Immature natural killer cell (primary cell): ENCODE measurements around the gene CFAP299. TPM values are rescaled to one million over a fixed set of nuclear protein-coding genes. Genes with fewer than 3 reads are reported as not detected.
"Not testable (repeated sequence)": the region's sequence is repeated elsewhere in the genome, so short reads cannot be mapped to it uniquely, and the experiment has no call there.

Experiments used
- DNase-seq, 3 donors: peaks; one replicate each; pipeline ENCODE4 v3.0.0; 2022; ENCODE audit warnings: mixed read lengths in 1 of 3
- H3K27ac Mint-ChIP-seq, 6 donors: one replicate each; pipeline ENCODE4 v1.8.0; 2020; ENCODE audit warnings: mixed read lengths in 6 of 6, mild to moderate bottlenecking in 5 of 6, inconsistent platforms in 4 of 6, moderate library complexity in 3 of 6
- H3K27me3 Mint-ChIP-seq, 3 donors: one replicate each; pipeline ENCODE4 v1.8.0; 2020 to 2021; ENCODE audit warnings: low read depth in 3 of 3, mild to moderate bottlenecking in 3 of 3, mixed read lengths in 3 of 3, moderate library complexity in 3 of 3, inconsistent platforms in 1 of 3
- H3K36me3 Mint-ChIP-seq, 3 donors: one replicate each; pipeline ENCODE4 v1.8.0; 2020; ENCODE audit warnings: mixed read lengths in 3 of 3, inconsistent platforms in 2 of 3, mild to moderate bottlenecking in 2 of 3
- H3K4me1 Mint-ChIP-seq, 2 donors: one replicate each; pipeline ENCODE4 v1.8.0; 2020; ENCODE audit warnings: inconsistent platforms in 2 of 2, mild to moderate bottlenecking in 2 of 2, mixed read lengths in 2 of 2, moderate library complexity in 1 of 2
- H3K4me3 Mint-ChIP-seq, 5 donors: one replicate each; pipeline ENCODE4 v1.8.0; 2020; ENCODE audit warnings: mild to moderate bottlenecking in 5 of 5, mixed read lengths in 5 of 5, inconsistent platforms in 3 of 5, moderate library complexity in 3 of 5
- H3K9me3 Mint-ChIP-seq, 6 donors: one replicate each; pipeline ENCODE4 v1.8.0; 2020; ENCODE audit warnings: mild to moderate bottlenecking in 6 of 6, mixed read lengths in 6 of 6, inconsistent platforms in 4 of 6, moderate library complexity in 3 of 6
- polyA plus RNA-seq, 3 donors: library from polyadenylated mRNA; unstranded; fragments of 300-500 nt; fragmentation: Illumina TruSeq; gene quantifications; one replicate each; pipeline ENCODE4 v1.2.3, GENCODE V29; 2021

The CFAP299 gene
- polyA plus RNA-seq, 3 donors from 2014 or later = 0.72 TPM; not detected in 2

DNA sequence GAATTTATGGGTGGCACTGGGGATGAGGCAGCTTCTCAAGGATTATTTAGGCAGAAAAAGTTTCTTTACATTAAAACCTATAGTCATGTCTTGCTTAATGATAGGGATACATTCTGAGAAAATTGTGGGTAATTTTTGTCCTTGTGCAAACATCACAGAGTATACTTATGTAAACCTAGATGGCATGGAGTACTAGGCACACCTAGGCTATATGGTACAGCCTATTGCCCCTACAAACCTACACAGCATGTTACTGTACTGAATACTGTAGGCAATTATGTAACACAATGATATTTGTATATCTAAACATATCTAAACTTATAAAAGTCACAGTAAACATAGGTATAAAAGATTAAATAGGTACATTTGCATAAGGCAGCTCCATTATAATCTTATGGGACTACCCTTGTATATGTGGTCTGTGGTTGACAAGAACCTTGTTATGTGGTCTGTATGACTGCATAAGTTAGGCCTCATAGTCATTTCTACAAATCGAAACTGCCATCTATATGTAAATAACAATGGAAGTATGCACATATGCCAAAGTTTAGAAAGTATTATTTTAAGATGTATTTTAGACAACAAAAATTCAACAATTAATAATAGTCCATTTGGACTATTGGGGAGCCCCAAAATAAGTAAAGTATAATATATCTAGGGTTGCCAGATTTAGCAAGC lies 87.3 kb downstream of the CFAP299 start:
- H3K4me3 Mint-ChIP-seq = peak overlapping the region in 3 of 5 donors; percentile 6 to 46 (median 42)
- peak; percentile 55 to 66 (median 61) for DNase-seq
- H3K4me1 Mint-ChIP-seq = peaks cover 26 to 67% of the 10 kb centered on the region in 2 donors
- no peaks in the 10 kb centered on the region for H3K36me3 Mint-ChIP-seq
- H3K27me3 Mint-ChIP-seq = peaks cover 0 to 1% (median 0%) of the 10 kb centered on the region in 3 donors
- peak overlapping the region in 5 of 6 donors; percentile 55 to 89 (median 71) for H3K27ac Mint-ChIP-seq
- H3K9me3 Mint-ChIP-seq = no peaks in the 10 kb centered on the region

DNA sequence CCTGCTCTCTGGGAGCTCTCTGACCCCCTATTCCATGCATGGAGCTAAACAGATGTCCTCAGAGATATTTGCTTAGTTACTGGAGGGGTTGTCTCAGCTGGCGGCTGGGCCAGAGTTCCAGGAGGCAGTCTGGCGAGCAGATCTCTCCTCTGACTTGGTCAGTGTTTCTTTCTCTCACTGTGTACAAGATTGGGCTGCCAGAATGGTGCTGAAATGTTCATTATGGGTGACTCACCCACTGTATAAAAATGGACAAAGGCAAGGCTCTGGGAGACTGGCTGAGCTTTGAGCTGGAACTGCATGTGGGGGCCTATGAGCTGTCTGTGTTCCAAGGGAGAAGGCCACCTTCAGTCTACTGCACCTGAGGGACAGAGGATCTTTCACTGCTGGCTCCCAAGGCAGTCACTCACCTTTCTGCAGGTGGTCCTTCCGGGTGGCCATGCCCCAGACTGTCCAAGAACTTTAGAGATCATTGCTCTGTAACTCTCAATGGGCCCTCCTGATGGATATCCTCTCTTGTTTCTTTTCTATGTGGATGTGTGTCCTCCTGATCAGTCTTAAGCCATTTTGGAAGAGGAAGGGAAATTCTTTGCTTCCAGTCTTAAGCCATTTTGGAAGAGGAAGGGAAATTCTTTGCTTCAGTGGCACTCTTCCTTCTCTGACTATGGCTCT lies 88.2 kb downstream of the CFAP299 start:
- Mint-ChIP-seq H3K4me1 (peaks cover 26 to 67% of the 10 kb centered on the region in 2 donors), H3K36me3 (no peaks in the 10 kb centered on the region), H3K9me3 (no peaks in the 10 kb centered on the region), H3K4me3 (peak overlapping the region in 4 of 5 donors; percentile 18 to 67 (median 47)), H3K27ac (peak overlapping the region; percentile 55 to 89 (median 69)), H3K27me3 (peaks cover 0 to under 1% (median 0%) of the 10 kb centered on the region in 3 donors)
- no peak for DNase-seq

GRCh38 chr4:80424225-80424581 lies 88.7 kb downstream of the CFAP299 start:
- peaks cover 26 to 67% of the 10 kb centered on the region in 2 donors for H3K4me1 Mint-ChIP-seq
- peak overlapping the region in 5 of 6 donors; percentile 55 to 89 (median 71) for H3K27ac Mint-ChIP-seq
- H3K4me3 Mint-ChIP-seq = peak overlapping the region in 3 of 5 donors; percentile 31 to 67 (median 48)
- no peaks in the 10 kb centered on the region for H3K27me3 Mint-ChIP-seq
- no peaks in the 10 kb centered on the region for H3K9me3 Mint-ChIP-seq
- DNase-seq = no peak
- no peaks in the 10 kb centered on the region for H3K36me3 Mint-ChIP-seq

DNA sequence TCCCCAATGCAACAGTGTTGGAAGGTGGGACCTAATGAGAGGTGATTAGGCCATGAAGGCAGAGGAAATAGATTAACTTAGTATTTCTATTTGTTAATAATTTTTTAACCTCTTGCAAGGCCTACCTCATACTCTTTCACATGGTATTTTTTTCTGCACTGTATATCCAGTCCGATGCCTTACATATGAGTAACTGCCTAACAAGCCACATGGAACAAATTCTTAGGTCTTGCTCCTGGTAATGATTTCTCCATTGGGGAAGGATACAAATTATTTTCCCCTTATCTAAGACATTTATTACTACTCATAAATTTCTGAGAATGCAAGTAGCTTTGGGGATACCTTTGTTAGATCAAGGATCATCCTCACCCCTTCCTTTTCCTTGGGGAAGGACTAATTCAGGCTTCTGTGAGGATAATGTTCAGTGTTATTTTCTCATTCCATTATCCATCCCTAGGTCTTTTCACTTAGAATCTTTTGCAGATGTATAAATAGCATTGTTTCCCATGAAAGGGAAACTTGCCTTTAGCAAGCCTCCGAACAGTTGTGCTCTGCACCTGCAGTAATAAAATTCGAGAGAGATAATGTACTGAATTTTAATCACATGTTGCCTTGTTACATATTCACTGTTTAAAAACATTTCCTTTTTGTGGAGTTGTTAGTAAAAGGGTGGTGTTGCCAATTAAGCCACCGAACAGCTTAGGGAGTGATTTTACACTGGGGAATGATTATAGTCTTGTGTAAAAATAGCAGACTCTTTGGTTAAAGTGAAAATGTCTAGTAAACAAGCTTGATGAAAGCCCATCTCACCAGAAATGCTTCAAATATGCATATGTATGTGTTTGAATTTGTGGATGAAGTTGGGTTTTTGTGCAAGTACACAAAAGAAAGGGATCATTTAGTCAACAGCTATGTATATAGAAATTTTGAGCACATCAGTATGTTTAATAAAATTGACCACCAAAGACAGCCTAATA lies 89.9 kb downstream of the CFAP299 start:
- peaks cover 25 to 59% of the 10 kb centered on the region in 2 donors for H3K4me1 Mint-ChIP-seq
- no peaks in the 10 kb centered on the region for H3K27me3 Mint-ChIP-seq
- peak overlapping the region; percentile 71 to 93 (median 91) for H3K27ac Mint-ChIP-seq
- DNase-seq = peak in 2 of 3 donors; percentile 16 to 23
- no peaks in the 10 kb centered on the region for H3K9me3 Mint-ChIP-seq
- H3K4me3 Mint-ChIP-seq = peak overlapping the region; percentile 31 to 75 (median 55)
- no peaks in the 10 kb centered on the region for H3K36me3 Mint-ChIP-seq

DNA sequence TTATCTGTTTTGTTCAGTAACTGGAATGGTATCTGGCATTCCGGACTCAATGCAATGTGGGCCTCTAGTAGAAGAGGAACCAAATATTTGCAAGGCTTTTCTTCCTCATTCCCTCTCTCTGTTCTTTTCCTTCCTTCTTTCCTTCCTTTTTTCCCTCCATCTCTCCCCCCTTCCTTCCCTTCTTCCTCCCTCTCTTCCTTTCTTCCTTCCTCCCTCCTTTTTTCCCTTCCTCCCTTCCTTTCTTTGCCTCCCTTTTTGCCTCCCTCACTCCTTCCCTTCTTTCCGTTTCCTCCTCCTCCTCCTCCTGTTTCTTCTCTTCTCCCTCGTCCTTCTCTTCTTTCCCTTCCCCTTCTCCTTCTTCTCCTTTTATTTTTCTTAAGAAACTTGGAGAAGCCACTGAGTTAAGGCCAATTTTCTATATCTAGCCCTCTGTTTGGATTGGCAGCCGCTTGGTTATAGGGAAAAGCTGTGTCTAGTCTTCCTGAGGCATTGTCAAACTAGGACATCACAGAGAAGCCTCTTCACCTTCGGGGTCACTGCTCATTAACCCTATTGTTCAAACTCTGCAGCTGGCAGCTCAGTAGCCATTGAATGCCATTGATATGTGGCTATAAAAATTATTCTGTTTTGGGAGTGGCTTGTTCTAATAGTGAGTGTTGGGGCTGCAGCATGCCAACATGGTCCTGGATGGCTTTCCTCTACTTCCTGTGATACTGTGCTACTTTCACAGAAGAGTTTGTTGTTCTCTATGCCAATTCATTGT lies 95.9 kb downstream of the CFAP299 start:
- Mint-ChIP-seq H3K4me3 (no peak overlapping the region), H3K4me1 (peaks cover 2 to 17% of the 10 kb centered on the region in 2 donors), H3K36me3 (no peaks in the 10 kb centered on the region), H3K9me3 (no peaks in the 10 kb centered on the region), H3K27me3 (no peaks in the 10 kb centered on the region), H3K27ac (no peak overlapping the region)
- DNase-seq = no peak

- no peak overlapping the region for H3K4me3 Mint-ChIP-seq
- no peak overlapping the region for H3K27ac Mint-ChIP-seq
- no peaks in the 10 kb centered on the region for H3K27me3 Mint-ChIP-seq
- H3K36me3 Mint-ChIP-seq = no peaks in the 10 kb centered on the region
- H3K9me3 Mint-ChIP-seq = peaks cover 0 to 6% (median 0%) of the 10 kb centered on the region in 6 donors
- peaks cover 12 to 33% of the 10 kb centered on the region in 2 donors for H3K4me1 Mint-ChIP-seq
- no peak for DNase-seq
Measured at GRCh38 chr4:80434238-80434637, 98.7 kb downstream of the CFAP299 start.

DNA sequence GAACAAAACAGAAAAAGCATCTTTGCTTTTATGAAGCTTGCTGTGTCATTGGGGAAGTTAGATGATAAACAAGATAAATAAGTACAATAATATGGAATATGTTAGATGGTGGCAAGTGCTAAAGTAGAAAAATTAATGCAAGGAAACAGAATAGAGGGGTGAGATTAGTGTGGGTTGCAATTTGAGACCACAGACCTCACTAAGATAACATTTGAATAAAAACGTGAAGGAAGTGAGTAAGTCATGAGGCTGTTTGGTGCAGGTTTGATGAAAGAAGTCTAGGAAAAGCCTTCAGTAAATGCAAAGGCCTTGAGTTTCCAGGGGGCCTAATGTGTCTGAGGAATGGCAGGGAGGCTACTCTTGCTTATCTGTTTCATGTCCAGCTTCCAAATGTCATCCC lies 102.5 kb downstream of the CFAP299 start:
- peak; percentile 40 to 50 (median 48) for DNase-seq
- peak overlapping the region; percentile 26 to 85 (median 78) for H3K27ac Mint-ChIP-seq
- peak overlapping the region in 4 of 5 donors; percentile 19 to 59 (median 53) for H3K4me3 Mint-ChIP-seq
- peaks cover 18 to 40% (median 29%) of the 10 kb centered on the region in 6 donors for H3K9me3 Mint-ChIP-seq
- peaks cover 2 to 5% (median 3%) of the 10 kb centered on the region in 3 donors for H3K27me3 Mint-ChIP-seq
- H3K36me3 Mint-ChIP-seq = peaks cover 20 to 26% (median 26%) of the 10 kb centered on the region in 3 donors
- peaks cover 25 to 50% of the 10 kb centered on the region in 2 donors for H3K4me1 Mint-ChIP-seq

DNA sequence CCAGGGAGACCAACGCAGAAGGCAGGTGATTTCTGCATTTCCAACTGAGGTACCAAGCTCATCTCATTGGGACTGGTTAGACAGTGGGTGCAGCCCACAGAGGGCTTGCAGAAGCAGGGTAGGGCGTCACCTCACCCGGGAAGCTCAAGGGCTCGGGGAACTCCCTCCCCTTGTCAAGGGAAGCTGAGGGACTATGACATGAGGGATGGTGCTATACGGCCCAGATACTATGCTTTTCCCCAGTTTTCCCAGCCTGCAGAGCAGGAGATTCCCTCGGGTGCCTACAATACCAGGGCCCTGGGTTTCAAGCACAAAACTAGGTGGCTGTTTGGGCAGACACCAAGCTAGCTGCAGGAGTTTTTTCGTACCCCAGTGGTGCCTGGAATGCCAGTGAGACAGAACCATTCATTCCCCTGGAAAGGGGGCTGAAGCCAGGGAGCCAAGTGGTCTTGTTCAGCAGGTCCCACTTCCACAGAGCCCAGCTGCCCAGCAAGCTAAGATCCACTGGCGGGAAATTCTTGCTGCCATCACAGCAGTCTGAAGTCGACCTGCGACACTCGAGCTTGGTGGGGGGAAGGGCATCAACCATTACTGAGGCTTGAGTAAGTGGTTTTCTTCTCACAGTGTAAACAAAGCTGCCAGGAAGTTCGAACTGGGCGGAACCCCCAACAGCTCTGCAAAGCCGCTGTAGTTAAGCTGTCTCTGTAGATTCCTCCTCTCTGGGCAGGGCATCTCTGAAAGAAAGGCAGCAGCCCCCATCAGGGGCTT lies 103.9 kb downstream of the CFAP299 start:
- Mint-ChIP-seq H3K27ac (peak overlapping the region; percentile 55 to 92 (median 78)), H3K4me1 (peaks cover 25 to 46% of the 10 kb centered on the region in 2 donors), H3K36me3 (peaks cover 24 to 37% (median 35%) of the 10 kb centered on the region in 3 donors), H3K9me3 (peaks cover 18 to 53% (median 39%) of the 10 kb centered on the region in 6 donors), H3K4me3 (peak overlapping the region; percentile 54 to 77 (median 71))
- H3K27me3 Mint-ChIP-seq = not testable (repeated sequence)
- peak; percentile 61 to 72 (median 64) for DNase-seq

DNA sequence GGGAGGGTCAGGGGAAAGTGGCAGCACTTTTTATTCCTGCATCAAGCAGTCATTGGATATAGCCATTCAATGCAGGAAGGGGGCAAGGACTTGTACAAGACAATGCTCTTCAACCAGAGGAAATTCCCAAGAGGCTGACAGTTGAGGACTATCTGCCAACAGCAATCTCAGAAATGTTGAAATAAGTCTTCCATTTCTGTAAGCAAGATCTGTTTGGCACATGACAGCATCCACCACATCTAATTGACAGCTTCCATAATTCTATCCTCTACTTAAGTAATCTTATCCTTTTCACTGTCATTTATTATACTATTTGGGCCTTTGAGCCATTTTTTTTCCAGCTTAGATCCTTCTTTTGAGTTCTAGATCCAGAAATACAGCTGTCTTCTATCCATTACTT lies 110.7 kb downstream of the CFAP299 start:
- Mint-ChIP-seq H3K9me3 (peaks cover 16 to 37% (median 30%) of the 10 kb centered on the region in 6 donors), H3K36me3 (peaks cover 16 to 32% (median 32%) of the 10 kb centered on the region in 3 donors), H3K4me3 (no peak overlapping the region), H3K27ac (no peak overlapping the region), H3K4me1 (peaks cover 0 to 2% of the 10 kb centered on the region in 2 donors), H3K27me3 (peaks cover 0 to 4% (median 0%) of the 10 kb centered on the region in 3 donors)
- DNase-seq = no peak

DNA sequence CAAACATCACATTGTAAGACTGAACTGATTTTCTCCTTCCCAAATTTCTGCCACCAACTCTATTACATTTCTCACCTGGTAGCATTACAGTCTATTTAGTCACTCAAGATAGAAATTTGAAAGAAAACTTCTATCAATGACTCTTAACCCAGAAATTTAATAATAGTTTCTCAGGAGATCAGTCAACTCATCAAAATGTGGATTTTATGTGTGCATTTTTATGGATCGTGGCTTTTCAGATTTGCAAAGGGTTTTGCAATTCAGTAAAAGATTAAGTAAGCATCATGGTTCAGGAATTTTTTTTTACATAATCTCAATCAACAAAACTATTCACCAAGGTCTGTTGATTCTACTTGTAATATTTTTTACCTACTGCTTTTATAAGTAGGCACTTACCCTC lies 111.1 kb downstream of the CFAP299 start:
- Mint-ChIP-seq H3K27me3 (peaks cover 0 to 4% (median 0%) of the 10 kb centered on the region in 3 donors), H3K4me3 (no peak overlapping the region), H3K27ac (no peak overlapping the region), H3K36me3 (peaks cover 16 to 28% (median 28%) of the 10 kb centered on the region in 3 donors), H3K9me3 (peaks cover 11 to 33% (median 26%) of the 10 kb centered on the region in 6 donors), H3K4me1 (no peaks in the 10 kb centered on the region)
- DNase-seq = no peak

- H3K36me3 Mint-ChIP-seq = peaks cover 12 to 24% (median 23%) of the 10 kb centered on the region in 3 donors
- peaks cover 0 to 4% (median 0%) of the 10 kb centered on the region in 3 donors for H3K27me3 Mint-ChIP-seq
- no peak overlapping the region for H3K4me3 Mint-ChIP-seq
- DNase-seq = no peak
- H3K4me1 Mint-ChIP-seq = no peaks in the 10 kb centered on the region
- no peak overlapping the region for H3K27ac Mint-ChIP-seq
- peaks cover 5 to 26% (median 19%) of the 10 kb centered on the region in 6 donors for H3K9me3 Mint-ChIP-seq
Measured at GRCh38 chr4:80447493-80447892, 112.0 kb downstream of the CFAP299 start.

GRCh38 chr4:80448056-80448455 lies 112.5 kb downstream of the CFAP299 start:
- peaks cover 1 to 21% (median 14%) of the 10 kb centered on the region in 6 donors for H3K9me3 Mint-ChIP-seq
- H3K27me3 Mint-ChIP-seq = peaks cover 0 to 3% (median 0%) of the 10 kb centered on the region in 3 donors
- H3K27ac Mint-ChIP-seq = no peak overlapping the region
- H3K36me3 Mint-ChIP-seq = peaks cover 7 to 20% (median 18%) of the 10 kb centered on the region in 3 donors
- H3K4me1 Mint-ChIP-seq = no peaks in the 10 kb centered on the region
- H3K4me3 Mint-ChIP-seq = no peak overlapping the region
- DNase-seq = no peak
